ENCODE results near the gene WDR20.

WDR20 gene

GRCh38 chr14:102212356-102212755, 72.7 kb downstream of the WDR20 start:
- TF ChIP-seq EP300 (IDR thresholded peaks at IDR 0.05; ENCODE audit: borderline replicate concordance) (no peak), TEAD4 (IDR thresholded peaks at IDR 0.05) (no peak), FOXM1 (IDR thresholded peaks at IDR 0.05; ENCODE audit: borderline replicate concordance, low read depth) (no peak)

GRCh38 chr14:102212845-102213244, 73.1 kb downstream of the WDR20 start:
- TF ChIP-seq TAF1 (IDR thresholded peaks at IDR 0.05; ENCODE audit: low read depth) (no peak), EP300 (IDR thresholded peaks at IDR 0.05; ENCODE audit: borderline replicate concordance) (no peak), EGR1 (IDR thresholded peaks at IDR 0.05) (no peak), CREB1 (IDR thresholded peaks at IDR 0.05; ENCODE audit: low read depth) (no peak), CEBPB (IDR thresholded peaks at IDR 0.05) (no peak), ZBTB7A (IDR thresholded peaks at IDR 0.05; ENCODE audit: low read depth) (no peak), TEAD4 (IDR thresholded peaks at IDR 0.05) (no peak), TCF12 (IDR thresholded peaks at IDR 0.05; ENCODE audit: low read depth) (no peak), REST (IDR thresholded peaks at IDR 0.05; ENCODE audit: low read depth) (no peak), MAX (IDR thresholded peaks at IDR 0.05) (no peak), RAD21 (IDR thresholded peaks at IDR 0.05; ENCODE audit: low read depth) (no peak)
- TF ChIP-seq, protein P1, sequence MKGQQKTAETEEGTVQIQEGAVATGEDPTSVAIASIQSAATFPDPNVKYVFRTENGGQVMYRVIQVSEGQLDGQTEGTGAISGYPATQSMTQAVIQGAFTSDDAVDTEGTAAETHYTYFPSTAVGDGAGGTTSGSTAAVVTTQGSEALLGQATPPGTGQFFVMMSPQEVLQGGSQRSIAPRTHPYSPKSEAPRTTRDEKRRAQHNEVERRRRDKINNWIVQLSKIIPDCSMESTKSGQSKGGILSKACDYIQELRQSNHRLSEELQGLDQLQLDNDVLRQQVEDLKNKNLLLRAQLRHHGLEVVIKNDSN (IDR thresholded peaks at IDR 0.05), result no peak

GRCh38 chr14:102213470-102213869, 73.8 kb downstream of the WDR20 start:
- no peak for TF ChIP-seq FOXM1 (IDR thresholded peaks at IDR 0.05; ENCODE audit: borderline replicate concordance, low read depth)
- peak; percentile 31; the same call in 1 of the 2 replicates for TF ChIP-seq NFIC (IDR thresholded peaks at IDR 0.05)

DNA sequence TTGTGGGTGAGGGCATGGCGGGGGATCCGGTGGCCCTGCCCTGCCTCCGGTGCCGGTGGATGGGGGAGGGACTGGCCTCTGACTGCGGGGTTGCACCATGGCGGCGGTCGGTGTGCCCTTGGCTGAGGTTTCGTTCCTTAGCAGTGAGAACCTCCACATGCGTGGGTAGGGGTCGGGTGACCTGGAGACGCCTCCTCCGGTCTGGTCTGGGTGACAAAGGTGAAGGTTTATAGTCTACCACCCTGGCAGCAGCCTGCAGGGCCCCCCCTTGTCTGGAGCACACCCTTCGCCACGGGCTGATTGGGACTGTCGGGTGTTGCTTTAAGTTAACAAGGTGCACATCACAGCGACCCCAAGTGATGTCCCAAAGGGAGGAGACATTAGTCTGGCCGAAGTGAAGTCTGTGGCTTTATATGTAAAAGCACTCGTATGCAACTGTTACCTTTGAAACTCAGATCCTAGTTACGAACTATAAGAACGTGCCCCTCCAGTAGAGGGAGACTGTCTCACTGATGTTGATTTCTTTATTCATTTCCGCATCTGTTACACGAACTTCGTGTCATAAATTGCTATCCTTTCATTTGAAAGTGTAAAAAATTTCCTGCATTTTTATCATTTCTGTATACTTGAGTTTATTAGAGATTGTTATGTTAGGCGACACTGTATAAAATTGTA, 74.4 kb downstream of the WDR20 start:
- TF ChIP-seq CEBPB (IDR thresholded peaks at IDR 0.05) (no peak), REST (IDR thresholded peaks at IDR 0.05; ENCODE audit: low read depth) (no peak), YY1 (IDR thresholded peaks at IDR 0.05; ENCODE audit: low read depth) (no peak), TCF12 (IDR thresholded peaks at IDR 0.05; ENCODE audit: low read depth) (no peak), RAD21 (IDR thresholded peaks at IDR 0.05; ENCODE audit: low read depth) (no peak), TEAD4 (IDR thresholded peaks at IDR 0.05) (no peak), CREB1 (IDR thresholded peaks at IDR 0.05; ENCODE audit: low read depth) (no peak), TAF1 (IDR thresholded peaks at IDR 0.05; ENCODE audit: low read depth) (no peak), EP300 (IDR thresholded peaks at IDR 0.05; ENCODE audit: borderline replicate concordance) (no peak), FOXM1 (IDR thresholded peaks at IDR 0.05; ENCODE audit: borderline replicate concordance, low read depth) (no peak), EGR1 (IDR thresholded peaks at IDR 0.05) (no peak), ZBTB7A (IDR thresholded peaks at IDR 0.05; ENCODE audit: low read depth) (no peak), NFIC (IDR thresholded peaks at IDR 0.05) (no peak), MAX (IDR thresholded peaks at IDR 0.05) (no peak)
- TF ChIP-seq, protein P1 (IDR thresholded peaks at IDR 0.05), result no peak

DNA sequence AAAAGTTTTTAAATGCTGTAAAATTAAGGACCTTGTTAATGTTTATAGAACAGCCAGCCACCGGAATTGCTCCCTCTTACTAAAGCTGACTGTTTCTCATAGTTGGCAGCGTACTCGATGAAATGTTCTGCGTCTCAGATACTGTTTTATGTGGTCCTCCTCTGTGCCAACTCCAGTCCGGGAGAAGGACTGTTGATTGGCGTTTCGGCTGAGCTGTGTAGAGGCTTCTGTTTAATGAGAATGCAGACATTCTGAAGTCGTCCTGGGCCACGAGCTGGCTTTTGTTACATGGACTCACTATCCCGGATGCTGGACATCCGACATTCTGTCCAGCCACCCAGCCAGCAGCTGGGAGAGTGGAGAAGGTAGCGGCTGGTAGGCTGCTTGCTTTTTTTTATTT, 75.4 kb downstream of the WDR20 start:
- TF ChIP-seq EGR1 (IDR thresholded peaks at IDR 0.05), result no peak
- no peak for TF ChIP-seq YY1 (IDR thresholded peaks at IDR 0.05; ENCODE audit: low read depth)
- no peak for TF ChIP-seq RAD21 (IDR thresholded peaks at IDR 0.05; ENCODE audit: low read depth)
- no peak for TF ChIP-seq CREB1 (IDR thresholded peaks at IDR 0.05; ENCODE audit: low read depth)
- TF ChIP-seq TAF1 (IDR thresholded peaks at IDR 0.05; ENCODE audit: low read depth), result no peak
- no peak for TF ChIP-seq EP300 (IDR thresholded peaks at IDR 0.05; ENCODE audit: borderline replicate concordance)
- no peak for TF ChIP-seq TEAD4 (IDR thresholded peaks at IDR 0.05)
- TF ChIP-seq TCF12 (IDR thresholded peaks at IDR 0.05; ENCODE audit: low read depth), result no peak
- TF ChIP-seq REST (IDR thresholded peaks at IDR 0.05; ENCODE audit: low read depth), result no peak
- TF ChIP-seq FOXM1 (IDR thresholded peaks at IDR 0.05; ENCODE audit: borderline replicate concordance, low read depth), result no peak
- no peak for TF ChIP-seq CEBPB (IDR thresholded peaks at IDR 0.05)
- no peak for TF ChIP-seq MAX (IDR thresholded peaks at IDR 0.05)
- TF ChIP-seq, protein P1 (IDR thresholded peaks at IDR 0.05), result no peak
- no peak for TF ChIP-seq ZBTB7A (IDR thresholded peaks at IDR 0.05; ENCODE audit: low read depth)
- no peak for TF ChIP-seq NFIC (IDR thresholded peaks at IDR 0.05)

Data from Ishikawa (cell line).